ENCODE measurements around the gene IPO9. TPM values are rescaled to one million over a fixed set of nuclear protein-coding genes. Genes with fewer than 3 reads are reported as not detected.

Gene IPO9
- total RNA-seq, 2 experiments from 2014 or later, result 50.4 to 51.2 TPM

- peaks cover 17% of the 10 kb centered on the region for H3K27me3 Mint-ChIP-seq
- peaks cover 2% of the 10 kb centered on the region for H3K4me1 Mint-ChIP-seq
- POLR2A ChIA-PET, result no interaction called here
- ATAC-seq (ENCODE audit: low read depth) (no peak), DNase-seq (no peak)
- H3K9me3 Mint-ChIP-seq, result no peaks in the 10 kb centered on the region
- no peak overlapping the region for H3K4me3 Mint-ChIP-seq
- H3K36me3 Mint-ChIP-seq, result no peaks in the 10 kb centered on the region
- no peak overlapping the region for H3K27ac Mint-ChIP-seq
These were observed 89.4 kb downstream of the IPO9 start for GRCh38 chr1:201918343-201918742.

GRCh38 chr1:201921952-201922558 lies 93.1 kb downstream of the IPO9 start:
- no peak overlapping the region for H3K27ac Mint-ChIP-seq
- H3K4me1 Mint-ChIP-seq, result no peaks in the 10 kb centered on the region
- ATAC-seq (ENCODE audit: low read depth) (no peak), DNase-seq (no peak)
- H3K4me3 Mint-ChIP-seq, result no peak overlapping the region
- peaks cover 26% of the 10 kb centered on the region for H3K27me3 Mint-ChIP-seq
- POLR2A ChIA-PET, result no interaction called here
- no peaks in the 10 kb centered on the region for H3K9me3 Mint-ChIP-seq
- H3K36me3 Mint-ChIP-seq, result no peaks in the 10 kb centered on the region

GRCh38 chr1:201925301-201925567 lies 96.3 kb downstream of the IPO9 start:
- Mint-ChIP-seq H3K4me3 (no peak overlapping the region), H3K4me1 (no peaks in the 10 kb centered on the region), H3K9me3 (no peaks in the 10 kb centered on the region), H3K27ac (no peak overlapping the region), H3K27me3 (peaks cover 19% of the 10 kb centered on the region), H3K36me3 (no peaks in the 10 kb centered on the region)
- POLR2A ChIA-PET, result no interaction called here
- DNase-seq, result no peak
- no peak for ATAC-seq (ENCODE audit: low read depth)

- no peaks in the 10 kb centered on the region for H3K9me3 Mint-ChIP-seq
- H3K4me1 Mint-ChIP-seq, result no peaks in the 10 kb centered on the region
- H3K27me3 Mint-ChIP-seq, result peaks cover 19% of the 10 kb centered on the region
- H3K36me3 Mint-ChIP-seq, result no peaks in the 10 kb centered on the region
- ATAC-seq (ENCODE audit: low read depth) (no peak), DNase-seq (no peak)
- POLR2A ChIA-PET, result no interaction called here
- H3K4me3 Mint-ChIP-seq, result no peak overlapping the region
- no peak overlapping the region for H3K27ac Mint-ChIP-seq
These were observed 97.2 kb downstream of the IPO9 start for GRCh38 chr1:201925981-201926645.

- Mint-ChIP-seq H3K4me3 (no peak overlapping the region), H3K27me3 (peaks cover 14% of the 10 kb centered on the region), H3K27ac (no peak overlapping the region), H3K36me3 (no peaks in the 10 kb centered on the region), H3K9me3 (no peaks in the 10 kb centered on the region), H3K4me1 (no peaks in the 10 kb centered on the region)
- DNase-seq (no peak), ATAC-seq (ENCODE audit: low read depth) (no peak)
- POLR2A ChIA-PET, result no interaction called here
These were observed 99.3 kb downstream of the IPO9 start for GRCh38 chr1:201928266-201928665.

- H3K27me3 Mint-ChIP-seq, result peaks cover 20% of the 10 kb centered on the region
- no peak for ATAC-seq (ENCODE audit: low read depth)
These were observed 101.2 kb downstream of the IPO9 start for GRCh38 chr1:201930137-201930536.

GRCh38 chr1:201930803-201931202 lies 101.8 kb downstream of the IPO9 start:
- no peaks in the 10 kb centered on the region for H3K4me1 Mint-ChIP-seq
- POLR2A ChIA-PET, result no interaction called here
- no peak overlapping the region for H3K4me3 Mint-ChIP-seq

More at GRCh38 chr1:201930137-201930536, 101.2 kb downstream of the IPO9 start:
- DNase-seq, result no peak
- no peaks in the 10 kb centered on the region for H3K9me3 Mint-ChIP-seq
- no peaks in the 10 kb centered on the region for H3K36me3 Mint-ChIP-seq
- no peak overlapping the region for H3K27ac Mint-ChIP-seq
- H3K4me3 Mint-ChIP-seq, result no peak overlapping the region
- POLR2A ChIA-PET, result no interaction called here
- no peaks in the 10 kb centered on the region for H3K4me1 Mint-ChIP-seq

More at GRCh38 chr1:201930803-201931202, 101.8 kb downstream of the IPO9 start:
- ATAC-seq (ENCODE audit: low read depth) (no peak), DNase-seq (no peak)
- Mint-ChIP-seq H3K27me3 (peaks cover 21% of the 10 kb centered on the region), H3K36me3 (no peaks in the 10 kb centered on the region), H3K27ac (no peak overlapping the region), H3K9me3 (no peaks in the 10 kb centered on the region)

Small RNAs within 50 kb of the gene (microRNA-seq; reads per million reads assigned to microRNA genes)
- gene MIR1231 (not detected), gene MIR6739 (not detected)

Other genes with a start within 250 kb of the IPO9 start
- gene SHISA4, start 59.7 kb downstream of the IPO9 start, total RNA-seq, result under 1 TPM in 1 of 2 experiments, not detected in 1; 0.23 TPM
- gene LMOD1, start 117.4 kb downstream of the IPO9 start, total RNA-seq, result not detected
- gene TIMM17A, start 126.3 kb downstream of the IPO9 start, total RNA-seq, result 10 to 100 TPM; 34.0 to 39.5 TPM
- 10 to 100 TPM; 33.7 TPM for gene RNPEP, start 153.5 kb downstream of the IPO9 start, total RNA-seq
- gene ELF3, start 181.4 kb downstream of the IPO9 start, total RNA-seq, result under 1 TPM; 0.82 to 0.83 TPM

Measured in activated naive CD8-positive, alpha-beta T cell treated with anti-CD3 and anti-CD28 coated beads, Interleukin-2, amount 10 ng/mL, durations not matched to agents 7 days and 5 days (primary cell).